Inferior parietal cortex (tissue), 1 donor: ENCODE results near the gene PA2G4.
A peak's percentile ranks its signal among the peaks of the same experiment; 100 is the strongest.
"Not testable (repeated sequence)": the region's sequence is repeated elsewhere in the genome, so short reads cannot be mapped to it uniquely, and the experiment has no call there.

Experiments
- DNase-seq: peaks from one replicate; pipeline ENCODE4 v3.0.0-alpha.2; 2016; ENCODE audit errors: extremely low spot score

The PA2G4 gene

DNA sequence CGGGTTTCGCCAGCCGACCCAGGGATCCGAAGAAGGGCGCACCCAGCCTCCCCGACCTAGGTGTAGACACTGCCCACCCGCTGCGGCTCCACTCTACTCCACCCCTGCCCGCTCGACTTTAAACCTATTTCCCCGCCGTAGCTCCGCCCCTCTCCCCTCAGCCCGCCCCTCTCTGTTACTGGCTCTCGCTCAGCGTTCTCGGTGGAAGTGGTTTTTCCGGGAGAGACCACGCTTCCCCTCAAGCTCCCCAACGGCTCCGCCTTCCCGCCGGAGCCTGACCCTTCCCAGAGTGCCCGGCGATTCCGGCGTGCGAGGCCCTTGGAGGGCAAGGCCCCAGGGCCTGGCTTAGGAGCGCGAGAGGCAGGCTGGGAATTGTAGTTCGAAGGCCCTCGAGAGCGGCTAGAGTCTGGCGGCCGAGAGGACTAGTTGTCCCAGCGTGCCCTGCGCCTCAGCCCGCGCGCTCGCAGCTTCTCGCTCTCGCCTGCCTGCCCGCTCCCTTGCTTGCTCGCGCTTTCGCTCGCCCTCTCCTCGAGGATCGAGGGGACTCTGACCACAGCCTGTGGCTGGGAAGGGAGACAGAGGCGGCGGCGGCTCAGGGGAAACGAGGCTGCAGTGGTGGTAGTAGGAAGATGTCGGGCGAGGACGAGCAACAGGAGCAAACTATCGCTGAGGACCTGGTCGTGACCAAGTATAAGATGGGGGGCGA lies at the start of gene PA2G4:
Gene PA2G4 (plus strand): TSS at position 451 of the 706 bp plus-strand sequence. CDS start 179 bp downstream, at position 630.
- peak; percentile 97 for DNase-seq

DNA sequence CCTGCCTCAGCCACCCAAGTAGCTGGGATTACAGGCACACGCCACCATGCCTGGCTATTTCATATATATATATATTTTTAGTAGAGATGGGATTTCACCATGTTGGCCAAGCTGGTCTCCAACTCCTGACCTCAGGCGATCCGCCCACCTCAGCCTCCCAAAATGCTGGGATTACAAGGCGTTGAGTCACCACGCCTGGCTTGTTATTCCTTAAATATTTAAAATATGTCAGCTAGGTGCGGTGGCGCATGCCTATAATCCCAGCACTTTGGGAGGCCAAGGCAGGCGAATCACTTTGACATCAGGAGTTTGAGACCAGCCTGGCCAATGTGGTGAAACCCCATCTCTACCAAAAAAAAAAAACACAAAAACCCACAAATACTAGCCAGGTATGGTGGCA lies 44.4 kb upstream of the PA2G4 start:
- DNase-seq: not testable (repeated sequence)

DNA sequence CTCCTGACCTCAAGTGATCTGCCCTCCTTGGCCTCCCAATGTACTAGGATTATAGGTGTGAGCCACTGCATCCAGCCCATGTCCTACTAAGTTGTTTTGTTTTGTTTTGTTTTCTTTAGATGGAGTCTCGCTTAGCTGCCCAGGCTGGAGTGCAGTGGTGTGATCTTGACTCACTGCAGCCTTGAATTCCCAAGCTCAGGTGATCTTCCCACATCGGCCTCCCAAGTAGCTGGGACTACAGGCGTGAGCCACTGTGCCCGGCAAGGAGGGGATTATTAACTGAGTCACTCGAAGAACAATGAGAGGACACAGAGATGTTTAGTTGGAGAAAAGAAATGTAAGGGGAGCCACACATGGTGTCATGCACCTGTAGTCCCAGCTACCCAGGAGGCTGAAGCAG lies 42.4 kb upstream of the PA2G4 start:
- no peak for DNase-seq

DNA sequence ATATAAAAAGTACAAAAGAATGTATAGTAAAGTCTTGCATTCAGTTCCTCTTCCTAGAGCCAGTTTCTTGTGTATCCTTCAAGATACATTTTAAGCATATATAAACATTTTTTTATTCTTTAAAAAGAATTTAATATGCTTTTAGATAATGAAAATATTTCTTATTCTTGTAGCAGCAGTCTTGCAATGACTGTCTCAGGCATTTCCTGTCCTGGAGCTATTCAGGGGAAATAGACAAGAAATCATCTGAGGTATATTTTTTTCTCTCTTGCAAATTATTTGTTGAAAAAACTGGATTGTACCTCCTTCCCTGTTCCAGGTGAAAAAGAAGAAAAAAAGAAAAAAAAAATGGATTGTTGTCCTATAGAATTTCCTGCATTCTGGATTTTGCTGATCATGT lies 41.4 kb upstream of the PA2G4 start:
- DNase-seq: no peak

DNA sequence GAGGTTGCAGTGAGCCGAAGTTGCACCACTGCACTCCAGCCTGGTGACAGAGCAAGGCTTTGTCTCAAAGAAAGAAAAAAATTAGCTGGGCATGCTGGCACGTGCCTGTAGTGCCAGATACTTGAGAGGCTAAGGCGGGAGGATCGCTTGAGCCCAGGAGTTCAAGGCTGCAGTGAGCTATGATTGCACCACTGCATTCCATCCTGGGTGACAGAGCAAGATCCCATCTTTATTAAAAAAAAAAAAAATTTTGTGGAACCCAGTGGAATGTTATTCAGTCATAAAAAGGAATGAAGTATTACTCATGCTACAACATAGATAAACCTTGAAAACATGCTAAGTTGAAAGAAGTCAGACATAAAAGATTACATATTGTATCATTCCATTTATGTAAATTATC lies 32.7 kb upstream of the PA2G4 start:
- DNase-seq: no peak

DNA sequence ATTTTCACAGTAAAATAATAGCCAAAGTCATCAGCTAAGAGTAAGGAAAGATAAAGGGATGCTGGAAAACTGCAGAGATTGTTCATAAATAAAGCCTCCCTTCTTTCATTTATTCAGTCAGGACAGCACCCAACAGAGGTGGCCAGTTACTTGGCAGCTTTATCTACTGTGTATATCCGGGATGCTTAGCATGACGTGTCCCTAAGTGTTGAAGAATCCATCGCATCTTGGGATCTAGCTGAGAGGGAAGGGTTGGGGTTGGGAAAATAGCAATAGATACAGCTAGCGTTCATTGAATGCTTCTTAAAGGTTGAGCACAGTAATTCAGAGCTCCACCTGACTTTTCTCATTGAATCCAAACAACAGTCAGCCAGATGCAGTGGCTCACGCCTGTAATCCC lies 30.0 kb upstream of the PA2G4 start:
- DNase-seq: no peak

DNA sequence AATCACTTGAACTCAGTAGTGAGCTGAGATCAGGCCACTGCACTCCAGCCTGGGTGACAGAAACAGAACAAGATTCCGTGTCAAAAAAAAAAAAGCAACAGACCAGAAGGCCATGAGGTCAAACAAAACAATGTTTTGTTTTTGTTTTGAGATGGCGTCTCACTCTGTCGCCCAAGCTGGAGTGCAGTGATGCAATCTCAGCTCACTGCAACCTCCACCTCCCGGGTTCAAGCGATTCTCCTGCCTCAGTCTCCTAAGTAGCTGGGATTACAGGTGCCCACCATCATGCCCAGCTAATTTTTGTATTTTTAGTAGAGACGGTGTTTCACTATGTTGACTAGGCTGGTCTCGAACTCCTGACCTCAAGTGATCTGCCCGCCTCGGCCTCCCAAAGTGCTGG lies 26.4 kb upstream of the PA2G4 start:
- DNase-seq: not testable (repeated sequence)

DNA sequence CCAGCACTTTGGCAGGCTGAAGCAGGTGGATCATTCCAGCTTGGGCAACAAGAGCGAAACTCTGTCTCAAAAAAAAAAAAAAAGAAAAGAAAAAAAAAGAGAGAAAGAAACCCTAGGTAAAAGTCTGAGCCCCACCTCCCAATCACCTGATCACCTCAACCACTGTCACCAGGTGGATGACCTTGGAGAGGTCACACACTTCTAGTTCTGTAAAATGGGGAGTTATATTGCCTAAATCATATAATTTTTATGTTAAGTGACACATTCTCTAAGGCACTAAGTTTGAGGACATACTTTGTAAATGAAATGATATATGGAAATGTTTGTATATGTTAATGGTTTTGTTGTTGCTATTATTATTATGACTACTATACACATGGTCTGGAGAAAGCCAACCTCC lies 25.9 kb upstream of the PA2G4 start:
- DNase-seq: no peak

DNA sequence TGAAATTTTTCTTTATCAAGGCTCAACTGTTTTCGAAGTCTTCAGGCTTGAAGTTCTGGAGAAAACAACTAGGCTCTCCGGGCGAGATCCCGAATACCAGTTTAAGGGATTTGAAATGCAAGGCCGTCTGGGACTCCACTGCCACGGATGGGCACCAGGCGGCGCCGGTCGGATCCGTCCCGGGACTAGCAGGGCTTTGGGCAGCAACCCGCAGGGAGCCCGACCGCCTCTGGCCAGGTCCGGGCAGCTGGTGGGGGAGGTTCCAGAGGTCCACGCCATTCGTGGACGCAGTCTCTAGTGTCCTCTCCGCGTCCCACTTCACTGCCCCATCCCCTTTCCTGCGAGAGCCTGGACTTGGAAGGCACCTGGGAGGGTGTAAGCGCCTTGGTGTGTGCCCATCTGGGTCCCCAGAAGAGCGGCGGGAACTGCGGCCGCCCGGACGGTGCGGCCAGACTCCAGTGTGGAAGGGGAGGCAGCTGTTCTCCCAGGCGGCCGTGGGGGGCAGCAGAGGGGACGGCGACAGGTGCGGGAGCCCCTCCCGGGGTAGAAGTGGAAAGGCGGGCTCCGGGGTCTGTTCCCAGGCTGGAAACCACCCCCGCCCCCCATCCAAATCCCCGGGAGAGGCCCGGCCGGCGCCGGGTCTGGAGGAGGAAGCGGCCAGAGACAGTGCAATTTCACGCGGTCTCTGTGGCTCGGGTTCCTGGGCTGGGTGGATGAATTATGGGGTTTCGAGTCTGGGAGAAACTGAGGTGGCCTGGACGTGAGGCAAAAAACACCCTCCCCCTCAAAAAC lies 25.2 kb upstream of the PA2G4 start:
- peak; percentile 66 for DNase-seq

DNA sequence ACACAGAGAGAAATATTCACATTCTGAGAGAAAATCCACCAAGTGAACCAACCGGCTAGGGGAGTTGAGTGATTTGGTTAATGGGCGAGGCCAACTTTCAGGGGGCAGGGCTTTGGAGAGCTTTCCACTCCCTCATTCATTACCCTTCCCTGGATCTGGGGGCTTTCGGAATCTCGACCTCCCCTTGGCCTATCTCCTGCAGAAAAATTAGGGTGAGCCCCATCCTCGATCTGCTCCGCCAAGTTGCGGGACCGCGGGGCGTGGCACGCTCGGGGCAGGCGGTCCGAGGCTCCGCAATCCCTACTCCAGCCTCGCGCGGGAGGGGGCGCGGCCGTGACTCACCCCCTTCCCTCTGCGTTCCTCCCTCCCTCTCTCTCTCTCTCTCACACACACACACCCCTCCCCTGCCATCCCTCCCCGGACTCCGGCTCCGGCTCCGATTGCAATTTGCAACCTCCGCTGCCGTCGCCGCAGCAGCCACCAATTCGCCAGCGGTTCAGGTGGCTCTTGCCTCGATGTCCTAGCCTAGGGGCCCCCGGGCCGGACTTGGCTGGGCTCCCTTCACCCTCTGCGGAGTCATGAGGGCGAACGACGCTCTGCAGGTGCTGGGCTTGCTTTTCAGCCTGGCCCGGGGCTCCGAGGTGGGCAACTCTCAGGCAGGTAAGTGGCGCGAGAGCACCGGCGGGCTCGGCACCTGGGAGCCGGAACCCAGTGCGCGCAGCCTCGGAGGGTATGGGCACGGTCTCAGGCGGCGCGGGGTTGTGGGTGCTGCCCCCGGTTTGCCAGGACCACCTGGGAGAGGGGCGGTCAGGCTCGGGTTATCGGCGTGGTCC lies 24.4 kb upstream of the PA2G4 start, which contains the start of gene ERBB3:
Gene ERBB3 (plus strand): TSS at position 443 of the 833 bp plus-strand sequence. CDS start 136 bp downstream, at position 579.
- peak; percentile 53 for DNase-seq

DNA sequence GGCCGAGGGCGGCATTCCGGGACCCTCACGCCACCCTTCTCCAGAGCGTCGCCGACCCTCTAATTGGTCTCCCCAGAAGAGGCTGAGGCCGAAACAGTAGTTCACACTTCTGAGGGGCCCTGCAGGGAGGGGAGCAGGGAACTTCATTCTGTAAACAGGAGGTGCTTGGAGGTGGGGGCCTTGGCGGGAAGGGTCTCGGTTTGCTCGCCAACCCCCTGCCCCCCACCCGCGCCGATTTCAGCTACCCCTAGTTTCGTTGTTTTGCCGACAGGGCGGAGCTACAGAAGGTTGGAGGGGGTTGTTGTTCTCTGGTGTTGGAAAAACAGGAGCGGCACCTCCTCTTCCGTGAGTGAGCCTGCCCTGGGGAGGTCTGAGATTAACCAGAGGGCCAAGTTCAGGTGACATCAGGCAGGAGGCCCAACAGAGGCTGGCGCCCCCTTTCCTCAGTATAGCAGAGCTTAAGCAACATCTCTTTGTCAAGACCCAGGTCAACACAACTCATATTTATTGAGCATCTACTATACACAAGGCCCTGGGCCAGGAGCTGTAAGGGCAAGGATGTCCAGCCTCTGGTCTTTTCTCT lies 23.7 kb upstream of the PA2G4 start:
- no peak for DNase-seq

DNA sequence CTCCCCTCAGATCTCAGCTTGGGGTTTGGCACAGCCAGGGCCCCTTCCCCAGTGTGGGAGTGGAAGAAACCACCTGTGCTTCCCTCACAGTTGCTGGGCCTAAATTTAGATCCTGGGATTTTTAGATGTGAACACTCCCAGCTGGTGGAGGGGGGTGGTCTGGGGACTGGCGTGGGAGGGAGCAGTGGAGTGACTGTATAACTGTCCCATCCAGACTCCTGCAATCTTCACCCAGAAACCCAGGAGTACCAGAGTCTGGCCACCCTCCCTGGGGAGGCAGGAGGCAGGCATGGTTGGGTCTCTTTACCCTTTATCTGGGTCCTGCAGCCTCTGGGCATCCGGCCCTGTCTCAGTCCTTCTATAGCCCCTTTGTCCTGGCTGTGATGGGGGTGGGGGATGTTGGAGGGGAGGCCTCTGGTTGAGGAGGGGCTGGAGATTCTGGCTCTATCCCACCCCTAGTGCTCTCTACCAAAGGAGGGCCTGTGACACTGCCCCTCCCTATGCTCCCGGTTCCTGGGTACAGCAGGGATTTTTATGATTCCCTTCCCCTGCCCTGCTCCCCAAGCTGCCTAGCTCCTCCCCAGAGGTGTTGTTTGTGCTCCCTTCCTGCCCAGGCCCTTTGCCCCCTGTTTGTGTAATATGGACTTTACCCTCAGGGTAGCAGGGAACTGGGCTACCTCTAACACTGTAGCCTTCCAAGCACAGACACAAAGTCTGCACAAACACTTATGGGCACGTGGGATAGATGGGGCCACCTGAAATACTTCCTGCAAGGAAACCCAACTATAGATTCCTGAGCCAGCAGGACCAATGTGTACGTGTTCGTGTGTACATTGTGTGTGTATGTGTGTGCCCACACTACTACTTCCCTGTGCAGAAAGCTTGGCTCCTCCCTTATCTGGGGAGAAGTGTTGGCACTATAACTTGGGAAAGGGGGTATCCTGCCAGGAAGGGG lies 22.7 kb upstream of the PA2G4 start:
- peak; percentile 36 for DNase-seq

DNA sequence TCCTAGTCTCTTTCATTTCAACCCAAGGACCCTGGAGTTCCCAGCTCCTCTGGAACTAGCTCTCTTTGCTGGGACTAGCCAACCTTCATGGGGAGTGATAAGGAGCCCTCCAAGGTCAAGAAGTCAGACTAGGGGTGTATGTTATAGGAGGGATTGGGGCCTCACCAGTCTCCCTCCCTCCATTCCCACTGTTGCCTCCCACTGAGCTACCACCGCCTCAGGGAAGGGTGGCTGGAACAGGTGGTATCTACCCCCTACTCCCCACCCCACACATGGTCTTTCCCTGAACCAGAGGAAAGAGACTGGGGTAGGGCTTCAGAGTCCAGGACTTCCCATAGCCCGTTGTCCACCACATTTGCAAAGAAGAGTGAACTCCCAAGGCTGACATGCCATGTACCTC lies 22.0 kb upstream of the PA2G4 start:
- no peak for DNase-seq

DNA sequence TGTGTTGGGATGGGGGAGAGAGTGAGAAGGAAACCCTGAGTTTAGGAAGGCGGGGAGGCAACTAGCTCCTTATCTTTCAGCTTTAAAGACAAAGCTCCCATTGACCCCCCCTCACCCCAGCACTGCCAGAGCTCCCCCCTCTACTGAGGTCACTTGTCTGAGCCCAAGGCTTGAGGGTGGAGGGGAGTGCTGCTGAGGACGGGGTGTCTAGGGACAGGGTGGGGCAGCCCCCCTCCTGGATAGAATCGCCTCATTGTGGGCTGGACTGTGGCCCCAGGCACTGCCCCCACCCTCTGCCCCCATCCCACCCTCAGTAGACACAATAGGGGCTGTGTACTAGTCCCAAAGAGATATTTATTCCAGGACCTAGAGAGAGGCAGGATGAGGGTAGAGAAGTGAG lies 21.4 kb upstream of the PA2G4 start:
- peak; percentile 73 for DNase-seq

DNA sequence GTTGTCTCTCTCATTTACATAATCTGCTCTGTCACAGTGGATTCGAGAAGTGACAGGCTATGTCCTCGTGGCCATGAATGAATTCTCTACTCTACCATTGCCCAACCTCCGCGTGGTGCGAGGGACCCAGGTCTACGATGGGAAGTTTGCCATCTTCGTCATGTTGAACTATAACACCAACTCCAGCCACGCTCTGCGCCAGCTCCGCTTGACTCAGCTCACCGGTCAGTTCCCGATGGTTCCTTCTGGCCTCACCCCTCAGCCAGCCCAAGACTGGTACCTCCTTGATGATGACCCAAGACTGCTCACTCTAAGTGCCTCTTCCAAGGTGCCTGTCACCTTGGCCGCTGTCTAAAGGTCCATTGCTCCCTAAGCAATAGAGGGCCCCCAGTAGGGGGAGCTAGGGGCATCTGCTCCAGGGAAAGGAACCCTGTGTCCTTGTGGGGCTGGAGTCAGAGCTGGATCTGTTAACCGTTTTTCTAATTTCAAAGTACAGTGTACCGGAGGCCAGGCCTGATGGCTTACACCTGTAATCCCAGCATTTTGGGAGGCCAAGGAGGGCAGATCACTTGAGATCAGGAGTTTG lies 19.3 kb upstream of the PA2G4 start:
- DNase-seq: no peak

DNA sequence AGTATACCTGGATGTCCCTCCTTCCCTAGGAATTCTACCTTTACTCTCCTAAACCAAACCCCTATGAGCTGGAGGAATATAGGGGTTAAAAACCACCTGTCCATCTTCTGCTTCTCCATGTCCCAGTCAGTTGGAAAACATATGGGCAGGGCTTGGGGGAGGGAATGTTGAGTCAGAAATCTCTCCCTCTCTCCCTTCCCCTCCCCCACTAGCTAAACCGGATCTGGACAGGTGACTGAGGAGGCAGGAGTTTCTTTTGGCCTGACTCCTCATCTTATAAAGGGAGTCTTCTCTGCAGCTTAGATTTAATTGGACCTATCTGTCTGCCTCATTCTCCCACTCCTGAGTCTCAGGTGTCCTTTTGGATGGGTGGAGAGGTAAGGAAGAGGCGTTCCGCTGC lies 18.3 kb upstream of the PA2G4 start:
- DNase-seq: no peak

DNA sequence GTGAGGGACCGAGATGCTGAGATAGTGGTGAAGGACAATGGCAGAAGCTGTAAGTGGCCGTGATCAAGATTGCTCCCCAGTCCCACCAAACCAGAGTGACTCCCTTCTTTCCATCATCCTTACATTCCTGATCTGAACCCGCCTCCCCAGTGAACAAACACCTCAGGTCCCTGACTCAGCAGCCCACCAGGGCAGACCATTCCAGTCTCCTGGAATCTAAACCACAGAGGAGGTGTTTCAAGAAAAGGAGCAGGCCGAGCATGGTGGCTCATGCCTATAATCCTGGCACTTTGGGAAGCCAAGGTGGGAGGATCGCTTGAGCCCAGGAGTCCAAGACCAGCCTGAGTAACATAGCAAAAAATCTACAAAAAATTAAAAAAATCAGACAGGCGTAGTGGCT lies 17.8 kb upstream of the PA2G4 start:
- DNase-seq: no peak

DNA sequence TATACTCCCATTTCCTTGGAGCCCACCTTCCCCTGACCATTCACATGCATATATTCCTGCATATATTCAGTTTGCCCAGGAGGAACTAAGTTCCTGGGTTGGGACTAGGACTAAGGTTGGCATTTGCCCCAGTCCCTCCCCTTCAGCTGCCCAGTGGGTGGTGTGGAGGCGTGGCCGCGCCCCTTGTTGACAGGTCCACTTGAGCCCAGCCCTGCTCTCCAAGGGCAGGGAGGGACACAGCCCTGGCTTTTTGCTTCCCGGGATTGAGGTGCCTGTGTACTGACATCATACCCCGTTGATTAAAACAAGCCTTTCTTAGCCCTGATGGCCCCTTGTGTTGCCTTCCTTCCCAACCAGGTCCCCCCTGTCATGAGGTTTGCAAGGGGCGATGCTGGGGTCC lies 17.1 kb upstream of the PA2G4 start:
- DNase-seq: no peak

DNA sequence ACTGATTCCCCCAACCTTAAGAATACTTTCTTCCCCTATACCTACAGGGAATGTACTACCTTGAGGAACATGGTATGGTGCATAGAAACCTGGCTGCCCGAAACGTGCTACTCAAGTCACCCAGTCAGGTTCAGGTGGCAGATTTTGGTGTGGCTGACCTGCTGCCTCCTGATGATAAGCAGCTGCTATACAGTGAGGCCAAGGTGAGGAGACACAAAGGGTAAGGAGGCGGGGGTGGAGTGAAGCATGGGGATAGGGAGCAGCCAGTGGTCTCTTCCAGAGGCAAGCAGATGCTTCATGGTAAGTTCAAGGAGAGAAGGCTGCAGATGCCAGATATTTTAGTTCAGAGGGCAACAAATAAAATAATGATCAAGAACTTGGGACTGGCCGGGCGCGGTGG lies 6.6 kb upstream of the PA2G4 start:
- DNase-seq: no peak

DNA sequence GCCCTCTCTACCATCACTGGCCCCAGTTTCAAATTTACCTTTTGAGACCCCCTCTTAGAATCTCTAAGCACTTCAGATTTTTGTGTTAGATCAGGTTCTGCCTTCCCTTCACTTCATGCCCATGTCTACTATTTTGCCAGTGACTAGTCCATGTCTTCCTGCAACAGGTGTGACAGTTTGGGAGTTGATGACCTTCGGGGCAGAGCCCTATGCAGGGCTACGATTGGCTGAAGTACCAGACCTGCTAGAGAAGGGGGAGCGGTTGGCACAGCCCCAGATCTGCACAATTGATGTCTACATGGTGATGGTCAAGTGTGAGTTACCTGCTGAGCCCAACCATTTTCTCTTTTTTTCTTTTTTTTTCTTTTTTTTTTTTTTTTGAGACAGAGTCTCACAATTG lies 5.8 kb upstream of the PA2G4 start:
- no peak for DNase-seq
